ENCODE measurements around the gene POLD2. TPM values are rescaled to one million over a fixed set of nuclear protein-coding genes. Genes with fewer than 3 reads are reported as not detected.
A peak's percentile ranks its signal among the peaks of the same experiment; 100 is the strongest.

The POLD2 gene
- total RNA-seq, 1 donor from 2014 or later, result 48.3 TPM

DNA sequence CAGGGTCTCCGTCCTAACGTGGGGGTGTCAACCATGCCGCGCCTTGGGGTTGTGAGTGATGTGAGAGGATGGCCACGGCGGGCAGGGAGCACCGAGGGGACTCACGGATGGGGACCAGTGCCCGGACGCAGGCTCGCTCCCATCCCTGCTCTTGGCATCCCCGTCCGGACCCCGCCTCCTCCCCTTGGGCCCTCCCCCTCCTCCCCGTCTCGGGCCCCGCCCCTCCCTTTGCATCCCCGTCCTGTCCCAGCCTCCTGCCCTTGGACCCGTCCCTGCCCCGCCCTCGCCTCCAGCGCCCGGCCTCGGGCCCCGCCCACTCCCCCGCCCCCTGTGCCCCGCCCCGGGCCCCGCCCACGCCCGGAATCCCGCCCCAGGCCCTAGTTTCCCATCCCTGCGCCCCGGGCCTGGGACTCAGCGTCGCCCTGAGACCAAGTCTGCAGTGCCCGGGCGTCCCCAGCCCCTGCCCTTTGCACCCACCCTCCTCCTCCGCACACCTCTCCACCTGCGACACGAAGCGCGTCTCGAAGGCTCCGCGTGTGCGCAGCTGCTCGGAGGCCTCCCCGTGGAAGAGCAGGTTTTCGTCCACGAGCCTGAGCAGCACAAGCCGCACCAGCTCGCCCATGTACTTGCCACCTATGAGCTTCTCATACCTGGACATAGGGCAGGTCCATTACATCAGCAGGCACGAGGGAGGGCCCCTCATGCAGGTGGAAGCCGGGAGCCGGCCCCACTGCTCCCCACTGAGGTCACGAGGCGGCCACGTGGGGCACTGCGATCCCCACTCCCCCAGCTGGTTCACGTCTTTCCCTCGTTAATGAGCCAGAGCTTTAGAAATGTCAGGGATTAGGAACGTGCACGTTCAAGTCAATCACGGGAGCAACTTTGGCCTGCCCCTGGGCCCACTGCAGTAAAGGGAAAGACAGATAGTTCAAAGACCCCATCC is 22.9 kb upstream of the POLD2 start:
- Histone ChIP-seq H3K4me1 (peaks cover 17% of the 10 kb centered on the region), H3K36me3 (no peaks in the 10 kb centered on the region), H3K27me3 (ENCODE audit: low read depth) (peaks cover 25% of the 10 kb centered on the region), H3K4me3 (peak overlapping the region; percentile 51), H3K27ac (no peak overlapping the region), H3K9me3 (no peaks in the 10 kb centered on the region)
- ATAC-seq, result peak; percentile 90 to 92
- peak; percentile 85 for DNase-seq
- intact Hi-C loops (cut with DNase I), result no loop called here
- TF ChIP-seq, protein P1, sequence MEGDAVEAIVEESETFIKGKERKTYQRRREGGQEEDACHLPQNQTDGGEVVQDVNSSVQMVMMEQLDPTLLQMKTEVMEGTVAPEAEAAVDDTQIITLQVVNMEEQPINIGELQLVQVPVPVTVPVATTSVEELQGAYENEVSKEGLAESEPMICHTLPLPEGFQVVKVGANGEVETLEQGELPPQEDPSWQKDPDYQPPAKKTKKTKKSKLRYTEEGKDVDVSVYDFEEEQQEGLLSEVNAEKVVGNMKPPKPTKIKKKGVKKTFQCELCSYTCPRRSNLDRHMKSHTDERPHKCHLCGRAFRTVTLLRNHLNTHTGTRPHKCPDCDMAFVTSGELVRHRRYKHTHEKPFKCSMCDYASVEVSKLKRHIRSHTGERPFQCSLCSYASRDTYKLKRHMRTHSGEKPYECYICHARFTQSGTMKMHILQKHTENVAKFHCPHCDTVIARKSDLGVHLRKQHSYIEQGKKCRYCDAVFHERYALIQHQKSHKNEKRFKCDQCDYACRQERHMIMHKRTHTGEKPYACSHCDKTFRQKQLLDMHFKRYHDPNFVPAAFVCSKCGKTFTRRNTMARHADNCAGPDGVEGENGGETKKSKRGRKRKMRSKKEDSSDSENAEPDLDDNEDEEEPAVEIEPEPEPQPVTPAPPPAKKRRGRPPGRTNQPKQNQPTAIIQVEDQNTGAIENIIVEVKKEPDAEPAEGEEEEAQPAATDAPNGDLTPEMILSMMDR (IDR thresholded peaks at IDR 0.05), result no peak

DNA sequence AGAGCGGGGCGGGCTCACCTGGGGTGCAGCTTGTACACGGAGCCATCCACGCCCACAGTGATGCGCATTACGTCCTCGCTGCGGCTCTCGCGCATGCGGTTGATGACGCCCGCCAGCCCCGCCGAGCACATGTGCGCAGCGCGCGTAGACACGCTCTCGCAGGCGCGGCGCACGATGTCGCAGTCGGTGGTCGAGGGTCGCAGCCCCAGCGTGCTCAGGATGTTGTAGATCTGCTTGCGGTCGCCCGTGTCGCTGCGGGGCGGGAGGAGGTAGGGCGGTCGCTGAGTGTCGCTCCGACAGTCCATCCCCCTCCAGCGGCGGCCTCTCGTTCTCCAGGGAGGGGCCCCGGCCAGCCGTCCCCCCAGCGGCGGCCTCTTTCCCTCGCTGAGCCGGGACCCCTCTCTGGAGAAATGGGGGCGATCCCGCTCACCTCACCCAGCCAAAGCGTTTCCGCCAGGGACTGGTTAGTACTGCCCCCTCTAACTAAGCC is 22.2 kb upstream of the POLD2 start:
- Histone ChIP-seq H3K27ac (no peak overlapping the region), H3K4me1 (peaks cover 17% of the 10 kb centered on the region), H3K36me3 (no peaks in the 10 kb centered on the region), H3K9me3 (no peaks in the 10 kb centered on the region), H3K27me3 (ENCODE audit: low read depth) (peaks cover 25% of the 10 kb centered on the region), H3K4me3 (peak overlapping the region; percentile 51)
- intact Hi-C loops (cut with DNase I), result no loop called here
- TF ChIP-seq, protein P1 (IDR thresholded peaks at IDR 0.05), result no peak
- no peak for DNase-seq
- peak; percentile 3 to 16 for ATAC-seq

DNA sequence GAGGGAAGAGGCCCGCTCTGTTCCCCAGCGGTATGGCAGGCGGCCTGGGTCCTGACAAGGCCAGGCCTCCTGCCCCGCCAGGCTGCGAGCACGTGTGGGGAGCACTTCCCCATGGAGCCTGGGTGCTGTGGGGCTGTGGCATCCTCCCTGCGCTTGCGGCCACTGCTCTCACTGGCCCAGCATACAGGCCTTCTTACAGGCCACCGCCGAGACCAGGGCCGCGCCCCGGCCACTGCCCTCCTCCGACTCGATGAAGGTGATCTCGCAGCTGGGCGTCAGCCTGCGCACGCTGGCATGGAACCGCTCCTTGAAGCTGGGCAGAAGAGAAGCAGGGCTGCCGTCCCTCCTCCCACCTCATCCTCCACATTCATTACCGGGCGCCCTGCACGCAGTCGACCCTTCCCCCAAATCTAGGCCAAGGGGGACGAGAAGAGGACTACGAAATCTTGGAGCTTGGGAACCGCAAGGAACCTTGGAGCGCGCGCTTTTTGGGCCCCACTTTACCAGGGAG is 21.7 kb upstream of the POLD2 start:
- TF ChIP-seq, protein P1 (IDR thresholded peaks at IDR 0.05), result no peak
- H3K27ac ChIP-seq, result no peak overlapping the region
- peaks cover 25% of the 10 kb centered on the region for H3K27me3 ChIP-seq (ENCODE audit: low read depth)
- H3K4me3 ChIP-seq, result peak overlapping the region; percentile 51
- DNase-seq, result no peak
- intact Hi-C loops (cut with DNase I), result no loop called here
- peaks cover 17% of the 10 kb centered on the region for H3K4me1 ChIP-seq
- ATAC-seq, result no peak
- H3K36me3 ChIP-seq, result no peaks in the 10 kb centered on the region
- H3K9me3 ChIP-seq, result no peaks in the 10 kb centered on the region

DNA sequence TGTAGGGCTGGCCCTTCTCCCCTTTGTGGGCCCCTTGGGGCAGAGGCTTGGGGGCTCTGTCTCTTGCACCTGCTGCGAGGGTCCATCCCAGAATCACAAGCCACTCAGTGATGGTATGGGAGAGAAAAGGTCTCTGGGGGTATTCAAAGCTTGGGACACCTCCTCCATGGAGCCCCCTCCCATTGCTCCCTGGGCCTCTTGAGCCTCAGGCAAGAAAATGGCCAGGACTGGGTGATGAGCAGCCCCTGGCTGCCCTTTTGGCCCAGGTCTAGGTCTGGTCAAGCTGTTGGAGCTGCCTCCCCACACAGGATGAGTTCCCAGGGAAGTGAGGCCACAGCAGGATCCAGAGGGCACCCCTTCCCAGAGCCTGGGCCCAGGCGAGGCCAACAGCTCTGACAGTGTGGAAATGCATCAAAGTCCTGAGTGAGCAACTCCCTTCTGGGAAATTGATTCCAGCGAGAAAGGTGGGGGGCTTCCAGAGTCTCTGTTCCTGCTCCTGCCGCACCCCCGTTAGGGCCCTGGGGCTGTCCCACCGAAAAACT is 21.1 kb upstream of the POLD2 start:
- no peak for ATAC-seq
- intact Hi-C loops (cut with DNase I), result no loop called here
- Histone ChIP-seq H3K36me3 (no peaks in the 10 kb centered on the region), H3K4me1 (peaks cover 17% of the 10 kb centered on the region), H3K9me3 (no peaks in the 10 kb centered on the region), H3K27me3 (ENCODE audit: low read depth) (peaks cover 25% of the 10 kb centered on the region), H3K4me3 (no peak overlapping the region), H3K27ac (no peak overlapping the region)
- TF ChIP-seq, protein P1 (IDR thresholded peaks at IDR 0.05), result no peak
- DNase-seq, result no peak

DNA sequence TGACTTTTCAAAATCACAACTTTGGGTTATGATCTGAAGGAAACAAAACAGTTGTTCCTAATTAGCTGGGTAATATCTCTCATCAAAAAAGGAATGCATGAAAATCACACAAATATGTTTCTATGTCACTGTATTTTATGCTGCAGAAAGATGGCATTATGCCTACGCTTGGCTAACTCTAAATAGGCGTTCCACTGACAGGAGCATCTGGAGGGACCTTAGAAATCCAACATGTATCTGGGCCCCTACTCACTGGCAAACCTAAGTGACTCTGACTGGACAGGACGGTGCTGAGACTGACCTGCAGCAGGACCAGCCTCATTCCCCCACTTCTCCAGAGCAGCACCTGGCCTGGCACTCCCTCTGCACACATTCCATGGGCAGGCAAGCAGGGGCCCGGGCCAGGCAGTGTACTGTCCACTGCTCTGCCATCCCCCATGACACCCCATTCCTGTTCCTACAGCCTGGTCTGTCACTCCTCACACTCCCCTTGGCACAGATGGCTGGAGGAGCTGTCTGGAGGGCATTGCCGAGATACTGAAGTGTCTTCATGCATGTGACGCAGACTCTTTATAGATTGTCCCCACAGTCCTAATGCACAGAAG is 20.4 kb upstream of the POLD2 start:
- DNase-seq (no peak), ATAC-seq (no peak)
- H3K4me1 ChIP-seq, result peaks cover 17% of the 10 kb centered on the region
- H3K27ac ChIP-seq, result no peak overlapping the region
- intact Hi-C loops (cut with DNase I), result no loop called here
- no peak overlapping the region for H3K4me3 ChIP-seq
- no peaks in the 10 kb centered on the region for H3K36me3 ChIP-seq
- H3K9me3 ChIP-seq, result no peaks in the 10 kb centered on the region
- peaks cover 25% of the 10 kb centered on the region for H3K27me3 ChIP-seq (ENCODE audit: low read depth)
- TF ChIP-seq, protein P1 (IDR thresholded peaks at IDR 0.05), result no peak
